GM19193 (cell line): Measurements from ENCODE around the gene SDK1.

Experiments
- POLR2A ChIP-seq: IDR thresholded peaks from 4 replicates; pipeline ENCODE4 v1.6.1; 2011; ENCODE audit not compliant: insufficient read depth, insufficient read length; ENCODE audit errors: extremely low read depth

The SDK1 gene

DNA sequence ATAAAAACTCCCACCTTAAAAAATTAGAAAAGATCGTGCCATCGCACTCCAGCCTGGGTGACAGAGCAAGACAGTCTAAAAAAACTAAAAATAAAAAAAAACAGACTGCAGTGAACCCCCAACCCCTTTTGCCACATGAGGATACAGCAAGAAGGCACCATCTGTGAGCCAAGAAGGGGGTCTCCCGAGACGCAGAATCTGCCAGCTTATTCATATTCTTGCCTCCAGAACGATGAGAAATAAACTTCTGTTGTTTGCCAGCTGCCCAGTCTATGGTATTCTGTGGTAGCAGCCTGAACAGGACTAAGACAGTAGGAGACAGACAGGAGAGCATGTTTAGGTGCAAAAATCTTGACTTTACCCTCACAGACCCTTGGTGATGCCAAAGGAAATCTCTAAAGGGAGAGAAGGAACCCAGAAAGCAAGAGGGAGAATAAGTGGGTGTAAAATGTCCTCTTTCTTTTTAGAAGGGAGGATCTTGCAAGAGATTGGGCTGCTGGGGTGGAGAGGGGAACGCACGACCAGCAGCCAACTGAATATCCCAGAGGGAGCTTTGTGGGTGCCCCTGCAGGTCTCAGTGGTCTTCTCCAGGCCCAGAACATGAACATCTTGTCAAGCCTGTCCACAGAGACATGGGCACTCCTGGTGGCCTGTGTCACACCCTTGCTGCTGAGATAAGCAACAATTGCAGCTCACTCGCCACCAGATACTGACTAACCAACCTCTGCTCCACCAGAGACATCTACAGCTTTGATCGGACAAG is 980.4 kb downstream of the SDK1 start:
- TF ChIP-seq POLR2A: no peak

DNA sequence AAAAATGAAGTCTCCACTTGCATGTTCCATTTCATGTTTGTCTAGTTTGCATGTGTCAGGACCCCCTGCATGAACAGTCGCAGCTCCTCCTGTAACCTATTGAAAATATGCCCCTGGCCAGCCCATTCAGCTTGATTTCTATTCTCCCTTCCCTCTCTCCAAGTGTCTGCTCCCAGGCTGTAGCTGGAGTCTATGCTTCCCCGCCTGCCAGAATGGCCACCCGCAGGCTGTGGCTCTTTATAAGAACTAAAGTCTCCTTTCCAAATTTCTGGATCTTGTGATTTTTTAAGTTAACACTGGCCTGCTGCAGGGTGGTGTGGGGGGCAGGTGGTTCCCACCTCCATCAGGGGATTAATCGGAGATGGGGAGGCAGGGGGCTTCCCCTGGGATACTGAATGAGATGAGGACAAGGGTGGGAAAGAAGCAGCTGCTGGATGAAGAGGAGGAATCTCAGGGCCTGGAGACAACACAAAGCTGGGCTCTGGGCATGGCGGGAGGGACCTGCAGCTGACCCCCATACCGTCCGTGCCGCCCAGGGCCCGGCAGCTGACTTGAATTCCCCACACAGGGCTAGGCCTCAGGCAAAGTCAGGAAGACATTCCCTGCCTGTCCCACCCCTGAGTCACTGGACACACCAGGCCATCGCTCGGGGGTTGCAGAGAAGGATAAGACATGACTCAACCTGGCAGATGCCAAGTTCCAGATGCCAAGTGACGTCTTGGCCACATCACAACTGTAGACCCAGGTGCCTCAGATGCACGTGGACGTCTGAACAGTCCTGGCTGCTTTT is 981.6 kb downstream of the SDK1 start:
- TF ChIP-seq POLR2A: no peak

DNA sequence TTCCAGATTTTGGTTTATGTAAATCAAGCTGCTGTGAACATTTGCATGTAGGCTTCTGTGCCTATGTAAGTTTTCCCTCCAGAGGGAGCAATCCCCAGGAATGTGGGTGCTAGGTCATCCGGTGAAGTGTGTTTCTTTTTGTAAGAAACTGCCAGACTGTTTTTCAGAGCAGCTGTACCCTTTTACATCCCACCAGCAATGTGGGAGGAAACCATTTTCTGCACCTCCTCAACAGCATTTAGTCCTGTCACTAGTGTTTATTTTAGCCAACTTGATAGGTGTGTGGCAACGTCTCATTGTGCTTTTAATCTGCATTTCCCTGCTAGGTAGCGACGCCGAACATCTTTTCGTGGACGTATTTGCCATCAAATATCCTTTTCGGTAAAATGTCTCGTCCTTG is 985.3 kb downstream of the SDK1 start:
- TF ChIP-seq POLR2A: no peak

DNA sequence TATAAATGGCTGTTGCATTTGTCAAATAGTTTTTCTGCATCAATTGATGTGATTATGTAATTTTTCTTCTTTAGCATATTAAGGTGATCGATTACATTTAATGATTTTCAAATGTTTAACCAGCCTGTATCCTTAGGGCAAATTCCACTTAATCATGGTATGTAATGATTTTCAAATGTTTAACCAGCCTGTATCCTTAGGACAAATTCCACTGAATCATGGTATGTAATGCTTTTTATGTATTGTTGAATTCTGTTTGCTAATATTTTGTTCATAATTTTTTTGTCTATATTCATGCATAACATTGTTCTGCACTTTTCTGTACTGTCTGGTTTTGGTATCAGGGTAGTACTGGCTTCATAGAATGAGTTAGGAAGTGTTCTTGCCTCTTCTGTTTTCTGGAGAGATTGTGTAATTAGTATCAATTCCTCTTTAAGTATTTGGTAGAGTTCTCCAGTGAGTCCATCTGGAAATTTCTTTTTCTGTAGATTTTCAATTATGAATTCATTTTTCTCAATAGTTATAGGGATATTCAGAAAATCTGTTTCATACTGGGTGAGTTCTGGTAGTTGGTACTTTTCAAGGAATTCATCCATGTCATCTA is 987.8 kb downstream of the SDK1 start:
- TF ChIP-seq POLR2A: no peak

DNA sequence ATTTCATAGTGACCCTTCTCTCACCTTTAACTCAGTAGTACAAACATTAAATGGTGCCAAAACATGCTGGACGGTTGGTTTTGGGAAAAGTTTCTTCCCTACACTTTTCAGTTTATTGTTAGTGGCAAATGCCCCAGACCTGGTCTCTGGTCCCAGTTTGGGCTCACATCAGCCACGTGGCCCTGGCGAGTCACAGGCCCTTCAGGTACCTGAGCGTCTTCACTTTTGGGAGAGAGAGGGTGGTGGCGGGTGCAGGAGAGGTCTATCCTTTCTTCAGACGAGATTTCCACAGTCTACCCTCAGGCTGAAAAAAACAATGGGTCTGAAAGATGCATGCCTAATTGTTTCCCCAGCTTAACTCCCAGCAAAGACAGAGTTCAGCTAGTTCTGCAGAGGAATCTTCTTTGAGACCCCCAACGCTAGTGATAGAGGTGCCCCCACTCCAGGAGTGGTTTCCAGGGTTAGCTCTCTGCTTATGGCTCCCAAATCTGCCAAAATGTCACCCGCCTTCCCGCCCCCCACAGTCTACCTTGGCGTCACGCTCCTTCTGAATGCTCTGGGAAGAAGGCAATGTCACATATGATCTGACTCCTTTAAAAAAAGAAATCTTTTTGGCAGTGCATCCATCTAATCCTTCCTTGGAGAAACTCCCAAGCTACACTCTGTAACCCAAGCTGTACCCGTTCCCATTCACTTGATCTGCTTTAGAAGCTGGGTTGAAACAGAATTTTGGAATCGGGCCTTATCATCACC is 996.3 kb downstream of the SDK1 start:
- no peak for TF ChIP-seq POLR2A

DNA sequence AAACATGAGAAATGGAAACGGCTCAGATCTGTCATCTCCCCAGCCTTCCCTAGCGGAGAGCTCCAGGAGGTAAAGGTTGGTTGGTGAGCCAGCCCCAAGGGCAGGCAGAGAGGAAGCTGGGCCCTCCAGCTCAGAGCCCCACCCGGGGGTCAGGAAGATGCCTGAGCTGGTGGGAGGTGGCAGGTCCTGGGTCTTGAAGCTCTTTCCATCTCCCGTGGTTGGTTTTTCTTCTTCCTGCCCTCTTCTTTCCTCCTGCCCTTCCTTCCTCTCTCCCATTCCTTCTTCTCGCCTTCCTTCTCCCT is 996.8 kb downstream of the SDK1 start:
- TF ChIP-seq POLR2A: no peak

DNA sequence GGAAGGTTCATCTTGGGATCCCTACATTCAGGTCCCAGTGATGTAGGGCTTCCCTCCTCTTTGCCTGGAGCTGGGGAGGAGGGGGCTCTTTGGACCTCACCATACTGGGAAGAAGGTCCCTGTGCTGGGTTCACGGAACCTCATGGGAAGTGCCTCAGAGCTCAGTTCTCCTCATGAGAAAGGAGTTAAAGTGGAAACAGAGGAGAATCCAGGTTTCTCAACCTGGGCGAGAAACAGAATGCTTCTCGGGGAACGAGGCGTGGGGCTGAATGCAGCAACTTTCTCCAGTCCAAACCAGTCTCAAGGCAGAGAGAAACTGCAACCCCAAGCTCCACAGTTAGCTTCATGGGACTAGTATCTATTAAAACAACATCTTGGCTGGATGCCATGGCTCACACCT is 998.4 kb downstream of the SDK1 start:
- no peak for TF ChIP-seq POLR2A

DNA sequence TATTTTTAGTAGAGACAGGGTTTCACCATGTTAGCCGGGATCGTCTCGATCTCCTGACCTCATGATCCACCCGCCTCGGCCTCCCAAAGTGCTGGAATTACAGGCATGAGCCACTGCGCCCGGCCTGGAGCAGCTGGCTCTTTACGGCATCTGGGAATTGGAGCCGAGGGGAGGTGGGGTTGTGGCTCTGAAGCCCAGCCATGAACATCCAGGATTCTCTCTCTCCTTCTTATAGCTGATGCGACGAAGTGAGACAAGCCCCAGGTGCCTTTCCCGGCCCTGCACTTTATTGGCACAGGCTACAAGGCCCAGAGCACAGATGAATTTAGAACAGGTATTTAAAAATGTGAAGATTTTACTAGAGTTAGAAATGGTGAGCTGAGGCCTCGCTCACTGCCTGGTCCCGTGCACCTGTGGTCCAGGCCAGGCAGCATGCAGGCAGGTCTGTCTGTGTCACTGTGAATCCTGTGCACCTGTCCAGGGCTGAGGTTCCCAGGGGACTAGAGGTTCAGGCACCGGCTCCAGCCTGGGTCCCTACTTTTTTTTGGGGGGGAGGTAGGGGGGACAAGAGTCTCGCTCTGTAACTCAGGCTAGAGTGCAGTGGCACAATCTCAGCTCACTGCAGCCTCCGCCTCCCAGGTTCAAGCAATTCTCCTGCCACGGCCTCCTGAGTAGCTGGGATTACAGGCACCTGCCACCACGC is 1001.3 kb downstream of the SDK1 start:
- no peak for TF ChIP-seq POLR2A

DNA sequence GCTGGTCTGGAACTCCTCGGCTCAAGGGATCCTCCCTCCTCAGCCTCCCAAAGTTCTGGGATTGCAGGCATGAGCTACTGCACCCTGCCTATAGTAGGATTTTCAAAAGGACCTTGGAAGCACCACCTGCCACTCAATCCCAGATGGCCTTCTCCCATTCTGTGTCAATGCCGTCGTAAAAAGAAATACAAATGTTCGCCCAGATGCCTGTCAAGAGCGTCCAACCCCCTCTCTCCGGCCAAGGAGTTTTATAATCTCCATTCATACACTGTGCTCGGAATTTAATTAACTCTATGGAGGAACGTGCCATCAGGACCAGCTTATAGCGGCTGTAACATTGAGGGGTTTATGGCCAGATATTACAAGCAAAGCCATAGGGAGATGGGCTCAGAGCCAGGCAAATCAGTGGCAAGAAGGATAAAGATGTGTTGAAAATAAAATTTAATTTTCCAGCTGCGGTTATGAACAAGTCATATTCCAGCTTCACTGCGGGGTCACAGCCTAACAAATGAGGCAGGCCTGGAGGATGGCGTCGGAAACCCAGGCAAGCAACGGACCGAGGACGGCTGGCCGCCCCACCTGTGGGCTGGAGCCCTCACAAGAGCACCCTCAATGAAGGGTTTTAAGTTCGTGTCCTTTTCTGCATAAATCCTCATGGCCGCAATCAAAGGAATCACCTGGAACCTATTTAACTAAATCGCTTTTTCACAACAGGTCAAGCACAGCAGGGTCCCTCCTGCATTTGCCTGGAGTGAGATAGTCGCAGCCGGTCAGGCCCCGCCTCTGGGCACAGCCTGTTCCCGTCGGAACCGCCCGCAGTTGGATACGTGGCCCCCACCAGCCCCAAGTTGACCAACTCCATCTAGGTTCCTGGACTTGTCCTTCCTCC is 1006.5 kb downstream of the SDK1 start:
- no peak for TF ChIP-seq POLR2A

DNA sequence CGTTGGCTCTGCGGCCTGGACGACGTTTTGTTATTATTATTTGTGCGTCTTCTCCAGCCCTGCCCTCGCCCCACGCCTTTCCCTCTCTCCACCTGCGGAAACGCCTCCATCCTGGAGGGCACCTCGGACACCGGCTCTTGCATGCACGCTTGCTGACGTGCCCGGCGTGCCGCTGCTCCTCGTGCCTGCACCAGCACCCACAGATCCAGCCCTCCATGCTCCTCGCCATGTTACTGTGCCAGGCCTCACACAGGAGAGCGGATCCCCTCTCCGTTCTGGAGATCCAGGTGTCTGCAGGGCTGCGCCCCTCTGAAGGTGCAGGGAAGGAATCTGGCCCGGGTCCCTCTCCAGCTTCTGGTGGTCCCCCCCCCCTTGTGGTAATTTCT is 1007.1 kb downstream of the SDK1 start:
- TF ChIP-seq POLR2A: no peak
